Germinal center (tissue), 1 donor: ENCODE measurements around the gene FAM149A.

Experiments used
- DNase-seq: peaks from one replicate; pipeline ENCODE4 v3.0.0; 2012; ENCODE audit warnings: mixed read lengths, low spot score

The FAM149A gene

GRCh38 chr4:186202490-186203140, 98.1 kb downstream of the FAM149A start:
- DNase-seq = no peak

GRCh38 chr4:186203406-186203805, 98.9 kb downstream of the FAM149A start:
- DNase-seq = no peak

- DNase-seq = no peak
Observed at GRCh38 chr4:186204103-186204559, 99.6 kb downstream of the FAM149A start.

GRCh38 chr4:186204686-186205085, 100.2 kb downstream of the FAM149A start:
- no peak for DNase-seq

GRCh38 chr4:186205156-186205555, 100.7 kb downstream of the FAM149A start:
- no peak for DNase-seq

GRCh38 chr4:186216465-186217024, 112.0 kb downstream of the FAM149A start:
- no peak for DNase-seq

- no peak for DNase-seq
Observed at GRCh38 chr4:186217733-186218293, 113.3 kb downstream of the FAM149A start.

- no peak for DNase-seq
Observed at GRCh38 chr4:186221624-186222023, 117.1 kb downstream of the FAM149A start.
